Stimulated activated CD8-positive, alpha-beta memory T cell treated with anti-CD3 and anti-CD28 coated beads, Interleukin-7, amount 100 ng/mL, for 48 hours (primary cell): ENCODE data around the gene OR2V2.
"Not testable (repeated sequence)": the region's sequence is repeated elsewhere in the genome, so short reads cannot be mapped to it uniquely, and the experiment has no call there.

ENCODE experiments used
- DNase-seq, 2 donors: peaks; one replicate each; pipeline ENCODE4 v3.0.0-alpha.2; 2020; ENCODE audit warnings: low read depth in 1 of 2; ENCODE audit errors: extremely low read depth in 1 of 2

OR2V2 gene

DNA sequence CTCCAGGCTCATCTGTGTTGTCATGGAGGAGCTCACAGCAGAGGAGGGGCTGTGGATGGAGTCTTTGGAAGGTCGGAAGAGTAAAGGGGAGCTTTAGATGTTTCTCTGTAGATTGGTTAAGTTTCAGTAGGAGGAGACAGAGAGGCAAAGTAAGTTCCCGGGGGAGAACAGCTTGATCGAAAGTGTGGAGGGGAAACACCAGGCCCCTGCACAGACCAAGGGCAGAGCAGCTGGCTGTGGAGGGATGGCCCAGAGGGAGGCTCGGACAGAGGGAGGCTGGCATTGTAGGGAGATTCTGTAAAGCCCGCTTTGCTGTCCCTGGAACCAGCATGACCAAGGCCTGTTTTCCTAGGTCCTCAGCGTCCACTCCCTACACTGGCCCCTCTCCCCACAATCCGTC, 5.3 kb upstream of the OR2V2 start:
- no peak for DNase-seq

DNA sequence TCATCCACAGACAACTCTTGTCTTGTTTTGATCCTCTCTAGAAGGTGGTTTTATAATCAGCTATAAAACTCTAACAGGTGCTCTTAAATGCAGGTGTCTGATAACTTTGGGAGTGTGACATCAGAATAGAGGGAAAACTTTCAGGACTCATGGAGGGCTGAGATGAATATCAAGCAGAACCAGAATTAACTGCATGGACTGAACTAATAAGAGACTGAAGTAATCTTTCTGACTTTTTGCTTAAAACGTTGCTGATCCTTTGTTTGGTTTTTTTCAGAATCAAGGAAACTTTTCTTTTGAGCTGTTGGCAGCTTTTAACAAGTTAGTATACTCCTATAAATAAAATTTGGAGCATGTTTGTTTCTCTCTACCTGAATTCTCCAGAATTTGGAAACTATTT, 2.3 kb upstream of the OR2V2 start:
- DNase-seq = no peak

DNA sequence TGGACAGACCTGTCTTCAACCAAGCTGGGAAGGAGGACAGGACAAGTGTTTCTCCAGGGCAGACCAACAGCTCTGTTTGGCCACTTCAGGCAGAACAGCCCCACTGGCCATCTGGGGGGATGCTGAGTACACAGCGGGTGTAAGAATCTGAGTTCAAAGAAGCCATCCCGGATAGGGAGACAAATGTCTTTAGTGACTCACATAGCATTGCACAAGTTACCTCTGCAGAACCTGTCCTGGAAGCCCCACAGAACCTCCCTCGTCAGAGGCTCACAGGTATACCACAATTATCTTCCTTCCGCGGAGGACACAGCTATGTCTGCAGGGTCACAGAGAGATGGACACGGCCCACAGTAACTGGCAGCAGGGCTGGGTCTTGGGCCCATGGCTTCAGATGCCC, 2.0 kb downstream of the OR2V2 start:
- no peak for DNase-seq

- DNase-seq = no peak
These were observed 2.7 kb downstream of the OR2V2 start for GRCh38 chr5:181149806-181150733.

DNA sequence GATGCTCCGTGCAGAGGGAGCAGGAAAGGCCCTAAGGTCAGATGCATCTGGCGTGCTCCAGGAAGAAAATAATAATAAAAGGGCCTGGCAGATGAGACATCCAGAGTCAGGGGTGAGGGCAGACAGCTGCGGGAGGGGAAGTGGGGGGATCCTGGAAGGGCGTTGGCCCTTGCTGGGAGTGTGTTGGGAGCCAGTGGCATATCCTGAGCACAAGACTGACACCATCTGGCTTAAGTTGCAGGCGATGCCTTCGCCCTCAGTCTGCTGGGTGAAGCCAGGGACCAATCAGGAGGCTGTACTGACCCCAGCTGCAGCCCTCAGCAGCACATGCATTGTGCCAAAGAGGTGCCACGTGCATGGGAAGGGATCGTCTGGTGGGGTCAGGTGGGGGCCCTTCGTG, 3.8 kb downstream of the OR2V2 start:
- no peak for DNase-seq

GRCh38 chr5:181152406-181152805, 5.0 kb downstream of the OR2V2 start:
- no peak for DNase-seq

DNA sequence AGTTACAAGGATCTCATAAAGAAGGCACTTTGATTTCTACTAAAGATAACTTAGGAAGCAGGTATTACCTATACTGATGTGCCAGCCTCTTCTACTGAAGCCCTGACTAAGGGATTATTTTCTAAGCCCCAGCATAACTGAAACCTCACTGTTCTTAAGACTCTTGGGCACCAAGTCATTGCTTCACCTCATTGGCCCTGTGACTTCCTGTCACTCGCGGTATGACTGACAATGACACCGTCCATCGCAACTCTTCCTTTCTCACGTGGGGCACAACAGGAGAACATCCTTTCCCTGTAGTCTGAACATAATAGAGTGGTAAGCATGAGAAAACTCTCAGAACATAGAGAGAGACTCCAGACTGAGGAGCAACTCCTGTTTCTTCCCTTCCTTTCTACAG, 6.4 kb downstream of the OR2V2 start:
- no peak for DNase-seq

- no peak for DNase-seq
These were observed 9.4 kb downstream of the OR2V2 start for GRCh38 chr5:181156758-181157157.

GRCh38 chr5:181158869-181159268, 11.5 kb downstream of the OR2V2 start:
- DNase-seq = no peak

GRCh38 chr5:181159286-181160151, 12.1 kb downstream of the OR2V2 start:
- peak; percentile 64 to 75 for DNase-seq

DNA sequence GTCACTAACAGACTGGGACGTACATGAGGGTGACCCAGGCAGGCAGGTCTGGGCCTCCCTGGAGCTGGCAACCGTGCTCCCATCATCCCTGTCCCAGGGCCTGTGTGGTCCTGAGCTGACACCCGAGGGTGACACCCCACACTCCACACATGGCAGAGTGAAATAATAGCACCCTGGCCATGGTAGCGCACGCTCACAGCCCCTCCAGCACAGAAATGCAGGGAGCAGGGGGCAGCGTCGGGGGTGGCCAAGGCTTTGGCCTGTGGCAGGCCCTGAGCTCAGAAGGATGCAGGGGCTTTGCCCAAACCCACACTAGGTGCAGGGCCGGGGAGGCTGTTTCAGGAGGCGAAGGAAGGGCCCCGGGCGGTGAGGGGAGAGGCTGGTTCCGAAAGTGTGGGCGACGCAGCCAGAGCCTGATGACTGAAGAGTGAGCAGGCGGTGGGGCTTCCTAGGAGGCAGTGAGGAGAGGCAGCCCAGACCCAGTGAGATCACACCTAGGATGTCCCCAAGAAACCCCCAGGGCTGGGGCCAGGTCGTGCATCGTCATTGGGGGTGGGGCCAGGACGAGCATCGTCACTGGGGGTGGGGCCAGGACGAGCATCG, 12.9 kb downstream of the OR2V2 start:
- peak in 1 of 2 donors; percentile 87 for DNase-seq

DNA sequence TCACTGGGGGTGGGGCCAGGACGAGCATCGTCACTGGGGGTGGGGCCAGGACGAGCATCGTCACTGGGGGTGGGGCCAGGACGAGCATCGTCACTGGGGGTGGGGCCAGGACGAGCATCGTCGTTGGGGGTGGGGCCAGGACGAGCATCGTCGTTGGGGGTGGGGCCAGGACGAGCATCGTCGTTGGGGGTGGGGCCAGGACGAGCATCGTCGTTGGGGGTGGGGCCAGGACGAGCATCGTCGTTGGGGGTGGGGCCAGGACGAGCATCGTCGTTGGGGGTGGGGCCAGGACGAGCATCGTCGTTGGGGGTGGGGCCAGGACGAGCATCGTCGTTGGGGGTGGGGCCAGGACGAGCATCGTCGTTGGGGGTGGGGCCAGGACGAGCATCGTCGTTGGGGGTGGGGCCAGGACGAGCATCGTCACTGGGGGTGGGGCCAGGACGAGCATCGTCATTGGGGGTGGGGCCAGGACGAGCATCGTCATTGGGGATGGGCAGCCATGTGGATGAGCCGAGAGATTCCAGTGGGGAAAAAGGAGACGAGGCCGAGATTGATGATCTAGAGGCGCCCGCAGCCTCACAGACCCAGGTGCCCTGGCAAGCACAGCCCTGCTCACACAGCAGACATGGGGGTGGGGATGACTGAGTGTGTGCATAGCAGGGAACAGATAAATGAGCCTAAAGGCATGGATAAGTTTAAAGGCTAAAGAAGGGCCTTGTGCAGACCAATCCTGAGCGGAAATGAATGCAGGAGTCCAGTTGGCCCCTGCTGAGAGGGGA, 13.6 kb downstream of the OR2V2 start:
- not testable (repeated sequence) for DNase-seq

DNA sequence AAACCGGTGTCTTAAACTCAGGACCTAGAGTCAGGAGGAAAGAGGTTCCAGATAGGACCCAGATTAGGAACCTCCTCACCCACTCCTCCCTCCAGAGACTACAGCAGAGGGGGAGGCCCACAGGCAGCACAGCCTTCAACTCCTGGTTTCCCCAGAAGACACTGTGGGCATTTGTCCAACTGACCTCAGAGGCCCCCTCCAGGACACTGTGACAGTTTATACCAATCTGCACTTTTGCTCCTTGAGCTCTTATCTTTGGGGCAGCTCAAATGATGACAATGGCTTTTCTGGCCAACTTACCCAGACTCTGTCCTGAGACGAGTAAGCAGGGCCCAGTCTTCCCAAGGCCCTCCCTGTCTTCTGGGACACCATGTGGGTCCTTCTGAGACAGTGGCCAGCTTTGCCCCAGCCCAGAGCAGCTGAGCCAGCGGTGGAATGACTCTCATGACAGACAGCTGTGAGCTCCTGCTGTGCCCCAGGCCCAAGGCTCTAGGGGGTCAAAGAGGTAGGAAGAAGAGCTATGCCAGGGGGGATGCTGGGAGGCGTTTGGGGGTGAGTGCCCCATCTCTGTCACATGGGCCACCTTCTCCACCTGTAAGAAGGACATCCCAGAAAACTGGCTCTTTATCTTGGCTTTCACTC, 14.3 kb downstream of the OR2V2 start:
- no peak for DNase-seq

DNA sequence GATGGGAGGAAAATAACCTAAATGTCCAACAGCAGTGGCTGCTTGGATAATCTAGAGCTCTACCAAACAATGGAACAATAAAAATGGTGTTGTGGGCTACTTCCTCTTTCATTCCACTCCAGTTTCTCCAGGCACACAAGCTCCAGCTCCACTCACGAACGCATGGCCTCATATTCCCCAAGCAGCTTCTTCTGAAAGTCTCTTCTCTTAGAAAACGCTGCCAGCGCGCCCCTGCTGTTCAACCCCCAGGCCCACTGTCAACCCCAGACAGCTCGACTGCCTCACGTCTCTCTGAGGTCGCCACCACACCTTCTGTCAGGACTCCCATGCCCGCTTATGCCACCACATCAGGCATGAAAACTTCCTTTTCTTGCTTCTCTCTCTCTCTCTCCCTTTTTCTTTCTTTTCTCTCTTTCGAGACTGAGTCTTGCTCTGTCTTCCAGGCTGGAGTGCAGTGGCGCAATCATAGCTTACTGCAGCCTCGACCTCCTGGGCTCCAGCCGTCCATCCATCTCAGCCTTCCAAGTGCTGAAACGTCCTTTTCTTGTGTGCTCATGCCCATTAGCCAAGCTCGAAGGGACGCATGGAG, 16.2 kb downstream of the OR2V2 start:
- no peak for DNase-seq

GRCh38 chr5:181164076-181164952, 16.9 kb downstream of the OR2V2 start:
- no peak for DNase-seq

DNA sequence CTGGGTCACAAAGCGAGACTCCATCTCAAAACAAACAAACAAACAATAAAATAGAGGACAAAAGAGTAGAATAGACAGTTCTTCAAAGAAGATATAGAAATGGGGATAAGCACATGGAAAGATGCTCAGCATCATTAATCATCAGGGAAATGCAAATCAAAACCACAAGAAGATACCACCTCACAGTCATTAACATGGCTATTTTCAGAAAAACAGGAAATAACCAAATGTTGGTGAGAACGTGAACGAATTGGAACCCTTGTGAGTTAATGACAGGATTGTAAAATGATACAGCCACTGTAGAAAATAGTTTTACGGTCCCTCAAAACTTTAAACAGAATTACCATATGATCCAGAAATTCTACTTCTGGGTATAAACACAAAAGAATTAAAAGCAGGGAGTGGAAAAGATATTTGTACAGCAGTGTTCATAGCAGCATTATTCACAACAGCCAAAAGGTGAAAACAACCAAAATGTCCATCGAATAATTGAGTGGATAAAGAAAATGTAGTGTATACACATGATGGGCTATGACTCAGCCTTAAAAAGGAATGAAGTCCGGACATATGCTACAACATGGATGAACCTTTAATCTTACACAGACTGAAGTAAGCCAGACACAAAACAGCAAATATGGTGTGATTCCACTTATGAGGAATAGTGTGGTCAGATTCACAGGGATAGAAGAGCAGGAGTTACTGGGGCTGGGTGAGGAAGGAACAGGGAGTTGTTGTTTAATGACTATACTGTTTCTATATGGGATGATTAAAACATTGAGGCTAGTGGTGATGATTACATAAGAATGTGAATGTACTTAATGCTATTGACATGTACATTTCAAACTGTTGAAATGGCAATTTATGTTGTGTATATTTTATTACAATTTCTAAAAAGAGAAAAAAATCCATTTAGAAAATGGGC, 19.7 kb downstream of the OR2V2 start:
- no peak for DNase-seq

DNA sequence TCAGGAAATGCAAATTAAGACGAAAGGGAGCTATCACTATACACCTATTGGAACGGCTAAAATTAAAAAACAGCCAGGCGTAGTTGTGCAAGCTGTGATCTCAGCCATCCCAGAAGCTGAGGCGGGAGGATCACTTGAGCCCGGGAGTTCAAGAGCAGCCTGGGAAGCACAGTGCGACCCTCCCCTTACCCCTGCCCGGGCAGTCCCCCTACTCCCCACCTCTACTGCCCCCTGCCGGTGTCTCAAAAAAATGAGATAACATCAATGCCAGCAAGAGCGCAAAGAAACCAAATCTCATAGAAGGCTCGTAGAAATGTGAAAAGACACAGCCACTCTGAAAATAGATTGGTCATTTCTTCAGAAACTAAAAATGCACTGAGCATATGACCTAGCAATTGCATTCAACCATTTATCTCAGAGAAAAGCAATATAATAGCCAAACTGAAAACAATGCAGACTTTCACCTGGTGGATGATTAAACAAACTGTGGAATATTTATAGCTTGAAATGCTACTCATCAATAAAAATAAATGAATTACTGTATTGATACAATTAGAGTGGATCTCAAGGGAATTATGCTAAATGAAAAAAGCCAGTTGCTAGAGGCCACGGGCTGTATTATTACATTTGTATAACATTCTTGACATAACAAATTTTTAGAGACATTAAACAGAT, 20.6 kb downstream of the OR2V2 start:
- no peak for DNase-seq
